ENCODE data around the gene SGCA.

Gene SGCA

DNA sequence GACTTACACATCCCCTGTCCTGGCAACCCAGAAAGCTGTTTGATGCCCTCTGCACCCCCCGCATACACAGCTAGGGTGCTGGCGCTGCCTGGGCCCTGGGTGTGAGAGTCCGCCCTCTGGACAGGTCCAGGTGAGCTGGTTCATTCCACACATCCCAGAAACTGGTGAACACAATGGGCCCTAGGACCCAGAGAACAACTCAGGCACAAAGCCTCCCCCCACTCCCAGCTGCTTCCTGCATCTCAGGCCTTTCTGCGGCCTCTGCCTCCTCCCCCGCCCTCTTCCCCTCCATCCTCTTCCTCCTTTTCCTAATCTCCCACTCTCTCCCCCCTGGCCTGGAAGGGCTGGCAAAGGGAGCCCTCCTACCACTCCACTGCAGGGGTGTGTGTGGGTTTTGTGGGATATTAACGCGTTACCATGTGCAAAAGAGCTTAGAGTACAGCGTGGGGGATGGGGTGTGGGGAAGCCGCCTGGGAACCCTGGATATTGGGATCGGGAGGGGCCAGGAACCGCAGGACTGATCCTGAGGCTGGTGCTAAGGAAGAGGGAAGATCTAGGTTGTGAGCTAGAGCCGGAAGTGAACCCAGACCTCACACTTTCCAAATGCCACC is 13.8 kb upstream of the SGCA start:
- DNase-seq (ENCODE audit: low spot score), result peak; percentile 80
- no peak for TF ChIP-seq CTCF (IDR thresholded peaks at IDR 0.05; ENCODE audit: extremely low read depth, missing control alignments)

DNA sequence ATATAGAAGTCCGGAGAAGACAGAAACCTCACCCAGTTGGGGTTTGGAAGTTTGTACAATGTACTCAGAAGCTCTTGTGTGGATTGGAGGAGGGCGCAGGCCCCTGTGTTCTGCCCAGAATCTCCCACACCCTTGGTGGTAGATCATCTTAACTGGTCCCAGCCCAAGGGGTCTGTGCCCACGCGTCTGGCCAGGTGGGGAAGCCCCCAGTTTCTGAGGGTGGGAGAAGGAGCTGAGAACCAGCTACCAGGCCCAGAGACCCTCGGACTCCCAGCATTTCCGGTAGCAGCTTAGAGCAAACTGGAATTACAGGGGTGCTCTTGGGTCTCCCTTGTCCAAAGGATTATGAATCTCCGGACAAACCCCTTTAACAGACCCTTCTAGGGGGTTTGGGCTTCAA is 13.1 kb upstream of the SGCA start:
- DNase-seq (ENCODE audit: low spot score), result no peak
- TF ChIP-seq CTCF (IDR thresholded peaks at IDR 0.05; ENCODE audit: extremely low read depth, missing control alignments), result no peak

DNA sequence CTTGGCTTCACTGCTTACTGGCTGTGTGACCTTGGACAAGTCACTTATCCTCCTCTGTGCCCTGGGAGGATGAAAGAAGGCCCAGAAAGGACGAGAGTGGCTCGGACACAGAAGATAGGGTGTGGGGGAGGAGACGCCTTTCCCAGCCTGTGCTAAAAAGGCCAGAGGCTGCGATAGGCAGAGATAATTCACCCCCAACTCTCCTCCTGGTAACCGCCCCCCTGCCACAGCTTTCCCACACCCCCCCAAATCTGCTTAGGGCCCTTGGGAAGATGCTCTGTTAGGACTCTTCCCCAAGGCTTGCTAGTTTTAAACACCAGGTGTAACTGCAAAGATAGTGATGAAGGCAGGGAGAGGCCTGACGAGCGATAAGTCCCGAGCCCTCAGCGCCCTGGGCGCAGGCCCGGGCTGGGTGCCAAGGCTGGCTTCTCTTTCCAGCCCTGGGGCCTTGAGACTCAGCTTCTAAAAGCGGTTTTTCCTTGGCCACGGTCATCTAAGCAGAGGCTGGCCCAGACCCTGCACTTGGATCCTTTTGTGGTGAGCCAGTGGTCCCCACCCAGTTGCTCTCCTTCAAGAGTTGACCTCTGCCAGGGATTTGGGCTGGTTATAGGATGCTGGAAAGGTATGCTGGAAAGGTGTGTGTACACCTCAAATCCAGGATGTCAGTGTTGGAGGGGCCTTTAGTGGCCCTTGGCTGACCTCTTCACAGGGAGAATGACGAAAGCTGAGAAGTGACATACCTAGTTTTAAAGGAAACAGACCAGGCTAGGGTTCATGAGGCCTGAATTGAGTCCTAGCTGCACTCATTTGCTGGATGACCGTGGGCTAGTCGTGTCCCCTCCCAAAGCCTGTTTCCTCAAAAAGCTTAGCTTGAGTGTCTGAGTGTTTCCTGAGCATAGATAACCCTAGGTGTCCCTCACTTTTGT is 11.9 kb upstream of the SGCA start:
- no peak for DNase-seq (ENCODE audit: low spot score)

DNA sequence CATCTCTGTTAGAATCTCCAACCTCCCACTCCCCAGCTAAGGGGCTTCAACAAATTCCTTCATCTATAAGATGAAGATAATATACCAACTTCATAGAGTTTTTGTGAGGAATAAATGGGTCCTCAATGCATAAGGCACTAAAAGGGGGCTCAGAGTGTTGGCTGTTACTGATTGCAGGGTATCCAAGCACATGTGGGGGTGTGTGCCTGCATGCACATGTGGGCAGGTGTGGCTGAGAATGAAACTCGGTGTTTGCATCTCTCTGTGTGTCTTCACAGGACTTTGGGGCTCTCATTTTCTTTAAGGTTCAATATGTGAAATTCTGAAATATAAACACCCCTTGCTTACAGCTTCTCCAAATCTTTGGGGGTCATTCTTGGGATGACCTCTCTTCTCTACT is 11.2 kb upstream of the SGCA start:
- DNase-seq (ENCODE audit: low spot score), result peak; percentile 66
- no peak for TF ChIP-seq CTCF (IDR thresholded peaks at IDR 0.05; ENCODE audit: extremely low read depth, missing control alignments)

More for the DNA sequence above, 11.9 kb upstream of the SGCA start:
- TF ChIP-seq CTCF (IDR thresholded peaks at IDR 0.05; ENCODE audit: extremely low read depth, missing control alignments), result no peak

GRCh38 chr17:50155115-50155819 is 10.5 kb upstream of the SGCA start:
- no peak for TF ChIP-seq CTCF (IDR thresholded peaks at IDR 0.05; ENCODE audit: extremely low read depth, missing control alignments)
- no peak for DNase-seq (ENCODE audit: low spot score)

- TF ChIP-seq CTCF (IDR thresholded peaks at IDR 0.05; ENCODE audit: extremely low read depth, missing control alignments), result no peak
- DNase-seq (ENCODE audit: low spot score), result no peak
Measured at GRCh38 chr17:50157891-50158290, 7.9 kb upstream of the SGCA start.

Measured in GM20000 (cell line).